Nephron (organoid): ENCODE results near the gene JPH4.

ENCODE experiments used
- H3K27ac Mint-ChIP-seq, 3 experiments: 2 replicates each; pipeline ENCODE4 v1.8.0; 2020; ENCODE audit warnings: mixed read lengths in 3 of 3, mild to moderate bottlenecking in 2 of 3, moderate library complexity in 1 of 3
- H3K27me3 Mint-ChIP-seq: 2 replicates; pipeline ENCODE4 v1.8.0; 2021; ENCODE audit warnings: low read depth, mild to moderate bottlenecking, moderate library complexity, mixed read lengths
- H3K36me3 Mint-ChIP-seq: 2 replicates; pipeline ENCODE4 v1.8.0; 2020; ENCODE audit warnings: low read depth, mixed read lengths
- H3K4me1 Mint-ChIP-seq: 2 replicates; pipeline ENCODE4 v1.8.0; 2020; ENCODE audit warnings: mixed read lengths
- H3K4me3 Mint-ChIP-seq, 3 experiments: 2 replicates each; pipeline ENCODE4 v1.8.0; 2020; ENCODE audit warnings: mild to moderate bottlenecking in 3 of 3, mixed read lengths in 3 of 3, moderate library complexity in 2 of 3
- H3K9me3 Mint-ChIP-seq: 2 replicates; pipeline ENCODE4 v1.8.0; 2020; ENCODE audit warnings: mixed read lengths
- TF ChIP-seq, protein P1 (sequence below), 3 experiments: fragments of 200-600 bp; sonication (generic); IDR thresholded peaks; one replicate each; pipeline ENCODE4 v1.5.0; 2021; ENCODE audit warnings: antibody characterized with exemption in 3 of 3; ENCODE audit not compliant: unreplicated experiment in 3 of 3

JPH4 gene

DNA sequence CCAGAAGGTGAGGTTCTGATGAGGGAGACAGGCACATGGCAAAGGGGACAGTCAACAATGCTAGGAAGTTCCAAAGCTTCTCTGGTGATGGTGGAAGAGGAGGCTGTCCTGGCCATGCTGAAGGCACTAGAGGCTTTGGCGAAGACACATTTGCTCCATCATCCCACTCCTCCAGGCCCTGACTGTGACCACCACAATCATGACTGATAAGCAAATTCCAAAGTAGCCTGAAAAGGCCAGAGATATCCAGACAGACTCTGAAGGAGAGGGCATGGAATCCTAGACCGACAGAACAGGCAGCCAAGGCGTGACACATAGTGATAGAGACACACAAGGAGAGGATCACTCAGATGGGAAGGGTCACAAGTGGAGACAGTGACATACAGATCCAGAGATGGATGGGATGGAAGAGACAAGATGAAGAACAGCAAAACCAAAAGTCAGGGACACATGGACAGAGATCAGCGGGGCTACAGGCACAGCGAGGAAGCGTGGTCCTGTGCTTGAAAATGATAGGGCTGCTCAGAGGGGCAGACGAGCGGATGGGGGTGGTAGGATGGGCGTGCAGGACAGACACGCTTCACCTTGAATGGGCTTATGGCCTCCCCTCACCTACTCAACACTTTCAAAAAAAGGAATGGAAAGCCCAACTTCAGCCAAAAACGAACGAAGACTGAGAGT, 28.3 kb downstream of the JPH4 start:
- Mint-ChIP-seq H3K36me3 (no peaks in the 10 kb centered on the region), H3K4me3 (no peak overlapping the region), H3K9me3 (no peaks in the 10 kb centered on the region), H3K27ac (no peak overlapping the region), H3K27me3 (no peaks in the 10 kb centered on the region), H3K4me1 (peaks cover 7% of the 10 kb centered on the region)
- TF ChIP-seq, protein P1, sequence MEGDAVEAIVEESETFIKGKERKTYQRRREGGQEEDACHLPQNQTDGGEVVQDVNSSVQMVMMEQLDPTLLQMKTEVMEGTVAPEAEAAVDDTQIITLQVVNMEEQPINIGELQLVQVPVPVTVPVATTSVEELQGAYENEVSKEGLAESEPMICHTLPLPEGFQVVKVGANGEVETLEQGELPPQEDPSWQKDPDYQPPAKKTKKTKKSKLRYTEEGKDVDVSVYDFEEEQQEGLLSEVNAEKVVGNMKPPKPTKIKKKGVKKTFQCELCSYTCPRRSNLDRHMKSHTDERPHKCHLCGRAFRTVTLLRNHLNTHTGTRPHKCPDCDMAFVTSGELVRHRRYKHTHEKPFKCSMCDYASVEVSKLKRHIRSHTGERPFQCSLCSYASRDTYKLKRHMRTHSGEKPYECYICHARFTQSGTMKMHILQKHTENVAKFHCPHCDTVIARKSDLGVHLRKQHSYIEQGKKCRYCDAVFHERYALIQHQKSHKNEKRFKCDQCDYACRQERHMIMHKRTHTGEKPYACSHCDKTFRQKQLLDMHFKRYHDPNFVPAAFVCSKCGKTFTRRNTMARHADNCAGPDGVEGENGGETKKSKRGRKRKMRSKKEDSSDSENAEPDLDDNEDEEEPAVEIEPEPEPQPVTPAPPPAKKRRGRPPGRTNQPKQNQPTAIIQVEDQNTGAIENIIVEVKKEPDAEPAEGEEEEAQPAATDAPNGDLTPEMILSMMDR (IDR thresholded peaks at IDR 0.05; ENCODE audit: unreplicated experiment in 3 of 3): no peak

DNA sequence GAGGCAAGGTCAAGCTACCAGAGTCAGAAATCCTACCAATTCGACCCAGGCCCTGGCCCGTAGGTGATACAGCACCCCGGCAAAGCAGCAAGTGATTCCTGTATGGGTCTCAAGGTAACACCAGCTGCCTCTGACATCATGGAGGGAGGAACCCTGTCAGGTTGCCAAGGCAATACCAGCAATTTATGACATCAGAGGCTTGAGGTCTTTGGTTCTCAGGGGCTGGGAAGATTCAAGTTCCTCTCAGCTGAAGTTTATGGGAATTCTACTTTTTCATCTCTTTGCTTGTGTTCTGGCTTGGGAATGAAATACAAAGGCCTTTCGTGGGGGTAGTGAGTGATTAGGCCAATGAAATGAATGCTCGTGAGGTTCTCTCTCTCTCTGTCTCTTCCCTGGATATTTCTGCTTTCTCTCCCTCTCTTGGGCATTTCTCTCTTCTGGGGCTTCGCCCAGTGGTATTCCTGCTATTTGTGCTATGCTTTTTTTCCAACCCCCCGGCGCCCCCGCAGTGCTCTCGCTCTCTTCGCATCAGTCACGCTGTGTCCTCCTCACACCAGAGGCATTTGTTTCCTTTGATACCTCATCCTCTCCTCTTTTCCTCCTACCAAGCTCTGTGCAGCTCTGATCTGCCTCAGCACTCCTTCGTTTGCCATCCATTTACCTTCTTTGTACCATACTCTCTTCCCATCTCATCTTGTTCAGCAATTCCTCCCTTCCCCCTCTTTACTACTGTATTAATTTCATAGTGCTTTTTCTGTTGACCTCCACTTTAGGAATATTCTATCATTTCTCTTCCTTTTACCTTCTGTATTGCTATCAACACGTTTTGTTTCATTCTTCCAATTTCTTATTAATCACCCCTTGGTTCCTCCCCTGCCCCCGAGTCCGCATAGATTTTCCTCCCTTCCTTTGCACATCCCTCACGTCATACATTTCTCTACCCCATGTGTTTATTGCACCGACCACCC, 30.0 kb downstream of the JPH4 start:
- H3K4me3 Mint-ChIP-seq: no peak overlapping the region
- H3K27me3 Mint-ChIP-seq: no peaks in the 10 kb centered on the region
- TF ChIP-seq, protein P1 (IDR thresholded peaks at IDR 0.05; ENCODE audit: unreplicated experiment in 3 of 3): no peak
- H3K4me1 Mint-ChIP-seq: peaks cover 15% of the 10 kb centered on the region
- no peak overlapping the region for H3K27ac Mint-ChIP-seq
- H3K36me3 Mint-ChIP-seq: no peaks in the 10 kb centered on the region
- H3K9me3 Mint-ChIP-seq: no peaks in the 10 kb centered on the region

DNA sequence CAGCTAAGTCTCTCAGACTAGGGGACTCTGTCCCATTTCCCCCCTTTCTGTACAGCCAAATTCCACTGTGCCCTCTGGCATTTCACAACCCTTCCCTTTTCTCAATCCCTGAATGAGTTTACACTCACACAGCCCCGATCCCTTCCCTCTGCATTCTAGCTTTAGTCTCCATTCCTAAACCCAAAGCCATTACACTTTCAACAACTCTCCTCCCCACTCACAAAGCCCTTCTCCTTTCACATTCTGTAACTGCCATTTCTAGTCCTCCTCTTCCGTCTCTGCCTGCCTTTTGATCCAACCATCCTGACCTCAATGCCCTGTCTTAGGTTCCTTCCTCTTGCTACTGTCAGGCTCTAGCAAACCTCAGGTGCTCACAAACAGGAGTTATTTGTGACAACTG, 30.7 kb downstream of the JPH4 start:
- Mint-ChIP-seq H3K9me3 (no peaks in the 10 kb centered on the region), H3K27ac (no peak overlapping the region), H3K4me3 (no peak overlapping the region), H3K36me3 (no peaks in the 10 kb centered on the region), H3K27me3 (no peaks in the 10 kb centered on the region), H3K4me1 (peaks cover 19% of the 10 kb centered on the region)
- TF ChIP-seq, protein P1 (IDR thresholded peaks at IDR 0.05; ENCODE audit: unreplicated experiment in 3 of 3): no peak

DNA sequence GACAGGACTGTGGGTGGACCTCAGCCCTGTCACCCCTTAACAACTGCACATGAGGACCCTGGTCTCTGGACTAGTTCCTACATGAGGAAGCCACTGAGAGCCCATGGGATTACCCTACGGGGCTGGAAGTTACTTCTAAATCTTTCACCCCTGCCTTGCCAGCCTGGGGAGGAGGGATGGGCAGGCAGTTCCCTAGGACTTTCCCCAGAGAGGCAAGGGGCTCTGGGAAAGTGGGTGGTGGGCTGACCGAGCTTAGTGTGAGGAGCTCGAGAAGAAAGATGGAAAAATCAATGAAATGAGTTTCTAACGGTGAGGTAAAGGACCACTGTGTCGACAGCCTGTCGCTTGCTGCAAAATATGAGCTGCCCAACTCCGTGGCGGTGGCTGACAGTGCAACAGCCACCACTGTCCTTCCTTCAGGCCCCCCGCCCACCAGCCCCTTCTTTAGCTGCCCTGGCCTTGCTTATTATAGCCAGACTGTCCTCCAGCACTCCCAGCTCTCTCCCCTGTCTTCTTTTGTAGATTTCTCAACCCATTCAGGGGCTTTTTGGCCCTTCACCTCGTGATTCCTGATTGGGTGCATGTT, 32.0 kb downstream of the JPH4 start:
- no peak overlapping the region for H3K27ac Mint-ChIP-seq
- no peaks in the 10 kb centered on the region for H3K36me3 Mint-ChIP-seq
- H3K27me3 Mint-ChIP-seq: no peaks in the 10 kb centered on the region
- peaks cover 19% of the 10 kb centered on the region for H3K4me1 Mint-ChIP-seq
- TF ChIP-seq, protein P1 (IDR thresholded peaks at IDR 0.05; ENCODE audit: unreplicated experiment in 3 of 3): no peak
- no peak overlapping the region for H3K4me3 Mint-ChIP-seq
- no peaks in the 10 kb centered on the region for H3K9me3 Mint-ChIP-seq

DNA sequence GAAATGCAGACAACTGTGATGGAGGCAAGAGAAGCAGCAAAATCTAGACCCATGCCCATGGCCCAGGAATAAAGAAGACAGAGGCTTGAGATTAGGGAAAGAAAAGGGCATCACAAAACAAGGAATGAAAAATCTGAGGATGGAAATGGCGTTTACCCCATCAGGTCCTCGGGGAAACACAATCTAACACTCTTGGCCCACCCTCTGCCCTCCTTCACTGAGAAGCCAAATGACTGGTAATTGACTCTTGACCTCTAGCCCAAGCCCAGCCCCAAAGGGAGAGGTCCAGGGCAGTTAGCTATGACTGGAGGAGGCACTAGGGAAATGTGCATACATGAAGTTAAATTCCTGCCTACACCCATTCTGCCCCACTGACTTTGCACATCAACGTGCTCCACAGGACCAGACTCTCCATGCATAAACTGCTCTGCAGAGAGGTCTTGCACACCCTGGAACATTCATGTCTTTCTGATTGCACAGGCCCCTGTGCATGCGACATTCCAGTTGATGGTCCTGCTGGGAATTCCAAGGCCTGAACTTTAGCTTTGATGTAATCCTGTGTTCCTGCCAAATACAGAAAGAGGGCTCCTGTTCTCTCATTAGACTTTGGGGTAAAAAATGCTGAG, 32.7 kb downstream of the JPH4 start:
- Mint-ChIP-seq H3K4me3 (no peak overlapping the region), H3K27me3 (no peaks in the 10 kb centered on the region), H3K4me1 (peaks cover 19% of the 10 kb centered on the region), H3K9me3 (no peaks in the 10 kb centered on the region), H3K36me3 (no peaks in the 10 kb centered on the region), H3K27ac (peak overlapping the region; percentile 17 to 64 (median 64))
- TF ChIP-seq, protein P1 (IDR thresholded peaks at IDR 0.05; ENCODE audit: unreplicated experiment in 3 of 3): no peak
